ENCODE measurements around the gene MKI67.

Gene MKI67

GRCh38 chr10:128055061-128055868 is 71.0 kb downstream of the MKI67 start:
- Histone ChIP-seq H3K4me3 (ENCODE audit: low read depth in 1 of 2, low read length in 2 of 2) (no peak overlapping the region), H3K36me3 (ENCODE audit: control insufficient read depth in 1 of 2, insufficient read depth in 2 of 2, low read length in 2 of 2) (peaks cover 13 to 71% of the 10 kb centered on the region in 2 donors), H3K27ac (ENCODE audit: low read depth, low read length) (no peak overlapping the region), H3K9me3 (ENCODE audit: control insufficient read depth in 1 of 2, low read length in 2 of 2) (no peaks in the 10 kb centered on the region), H3K27me3 (ENCODE audit: control insufficient read depth in 1 of 2, insufficient read depth in 2 of 2, low read length in 2 of 2) (no peaks in the 10 kb centered on the region), H3K9ac (ENCODE audit: low read depth in 1 of 2, low read length in 2 of 2) (no peak overlapping the region), H3K4me1 (ENCODE audit: control insufficient read depth in 1 of 2, insufficient read depth in 2 of 2, low read length in 2 of 2) (peaks cover under 1 to 3% of the 10 kb centered on the region in 2 donors)

- Histone ChIP-seq H3K9ac (ENCODE audit: low read depth in 1 of 2, low read length in 2 of 2) (no peak overlapping the region), H3K4me3 (ENCODE audit: low read depth in 1 of 2, low read length in 2 of 2) (no peak overlapping the region), H3K9me3 (ENCODE audit: control insufficient read depth in 1 of 2, low read length in 2 of 2) (no peaks in the 10 kb centered on the region), H3K27ac (ENCODE audit: low read depth, low read length) (no peak overlapping the region), H3K4me1 (ENCODE audit: control insufficient read depth in 1 of 2, insufficient read depth in 2 of 2, low read length in 2 of 2) (peaks cover 0 to 3% of the 10 kb centered on the region in 2 donors), H3K36me3 (ENCODE audit: control insufficient read depth in 1 of 2, insufficient read depth in 2 of 2, low read length in 2 of 2) (peaks cover 14 to 69% of the 10 kb centered on the region in 2 donors), H3K27me3 (ENCODE audit: control insufficient read depth in 1 of 2, insufficient read depth in 2 of 2, low read length in 2 of 2) (no peaks in the 10 kb centered on the region)
Observed at GRCh38 chr10:128054163-128054970, 71.9 kb downstream of the MKI67 start.

GRCh38 chr10:128053356-128053755 is 72.9 kb downstream of the MKI67 start:
- H3K9me3 ChIP-seq (ENCODE audit: control insufficient read depth in 1 of 2, low read length in 2 of 2) = no peaks in the 10 kb centered on the region
- no peaks in the 10 kb centered on the region for H3K27me3 ChIP-seq (ENCODE audit: control insufficient read depth in 1 of 2, insufficient read depth in 2 of 2, low read length in 2 of 2)
- no peak overlapping the region for H3K27ac ChIP-seq (ENCODE audit: low read depth, low read length)
- H3K36me3 ChIP-seq (ENCODE audit: control insufficient read depth in 1 of 2, insufficient read depth in 2 of 2, low read length in 2 of 2) = peaks cover 16 to 72% of the 10 kb centered on the region in 2 donors
- H3K4me3 ChIP-seq (ENCODE audit: low read depth in 1 of 2, low read length in 2 of 2) = no peak overlapping the region
- peaks cover 7 to 9% of the 10 kb centered on the region in 2 donors for H3K4me1 ChIP-seq (ENCODE audit: control insufficient read depth in 1 of 2, insufficient read depth in 2 of 2, low read length in 2 of 2)
- H3K9ac ChIP-seq (ENCODE audit: low read depth in 1 of 2, low read length in 2 of 2) = no peak overlapping the region

GRCh38 chr10:128052696-128053095 is 73.5 kb downstream of the MKI67 start:
- no peak overlapping the region for H3K9ac ChIP-seq (ENCODE audit: low read depth in 1 of 2, low read length in 2 of 2)
- H3K4me1 ChIP-seq (ENCODE audit: control insufficient read depth in 1 of 2, insufficient read depth in 2 of 2, low read length in 2 of 2) = peaks cover 13 to 14% of the 10 kb centered on the region in 2 donors
- no peak overlapping the region for H3K27ac ChIP-seq (ENCODE audit: low read depth, low read length)
- H3K27me3 ChIP-seq (ENCODE audit: control insufficient read depth in 1 of 2, insufficient read depth in 2 of 2, low read length in 2 of 2) = no peaks in the 10 kb centered on the region
- no peak overlapping the region for H3K4me3 ChIP-seq (ENCODE audit: low read depth in 1 of 2, low read length in 2 of 2)
- H3K36me3 ChIP-seq (ENCODE audit: control insufficient read depth in 1 of 2, insufficient read depth in 2 of 2, low read length in 2 of 2) = peaks cover 16 to 67% of the 10 kb centered on the region in 2 donors
- H3K9me3 ChIP-seq (ENCODE audit: control insufficient read depth in 1 of 2, low read length in 2 of 2) = no peaks in the 10 kb centered on the region

DNA sequence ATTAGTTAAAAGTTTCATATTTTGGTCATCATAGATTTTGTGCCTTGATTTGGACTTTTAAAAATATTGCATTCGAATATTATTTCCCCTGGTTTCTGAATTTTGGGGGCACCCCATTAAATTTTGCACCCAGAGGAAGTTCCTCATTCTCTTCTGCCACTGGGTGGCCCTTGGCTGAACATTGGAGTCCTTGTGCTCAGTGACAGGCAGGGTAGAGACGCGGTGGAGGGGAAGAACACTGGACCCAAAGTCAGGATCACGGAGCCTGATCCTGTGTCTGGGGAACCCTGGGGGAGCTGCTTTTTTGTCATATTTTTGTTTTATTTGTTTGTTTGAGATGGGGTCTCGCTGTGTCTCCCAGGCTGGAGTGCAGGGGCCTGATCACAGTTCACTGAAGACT is 74.7 kb downstream of the MKI67 start:
- no peak overlapping the region for H3K27ac ChIP-seq (ENCODE audit: low read depth, low read length)
- H3K36me3 ChIP-seq (ENCODE audit: control insufficient read depth in 1 of 2, insufficient read depth in 2 of 2, low read length in 2 of 2) = peaks cover 16 to 58% of the 10 kb centered on the region in 2 donors
- no peaks in the 10 kb centered on the region for H3K9me3 ChIP-seq (ENCODE audit: control insufficient read depth in 1 of 2, low read length in 2 of 2)

DNA sequence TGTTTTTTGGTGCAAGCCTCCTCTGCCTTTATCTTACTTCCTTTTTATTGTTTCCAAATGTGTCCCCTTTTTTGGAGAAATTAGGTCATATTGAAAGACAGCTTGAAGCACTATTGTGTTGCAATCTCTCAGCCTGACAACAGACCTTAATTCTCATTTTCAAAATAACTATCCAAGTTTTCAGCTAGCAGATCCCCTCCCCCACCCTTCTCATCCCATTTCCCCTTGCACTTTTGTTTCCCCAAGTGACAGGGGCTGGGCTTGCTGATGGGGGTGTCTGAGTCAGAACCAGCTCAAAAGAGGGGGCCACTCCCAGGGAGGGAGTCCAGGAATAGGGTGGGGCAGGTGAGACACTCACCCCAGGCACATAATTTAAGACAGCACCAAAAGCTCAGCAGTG is 75.3 kb downstream of the MKI67 start:
- Histone ChIP-seq H3K4me1 (ENCODE audit: control insufficient read depth in 1 of 2, insufficient read depth in 2 of 2, low read length in 2 of 2) (peaks cover 25 to 32% of the 10 kb centered on the region in 2 donors), H3K4me3 (ENCODE audit: low read depth in 1 of 2, low read length in 2 of 2) (peak overlapping the region in 1 of 2 donors; percentile 8), H3K9ac (ENCODE audit: low read depth in 1 of 2, low read length in 2 of 2) (no peak overlapping the region), H3K27ac (ENCODE audit: low read depth, low read length) (no peak overlapping the region), H3K9me3 (ENCODE audit: control insufficient read depth in 1 of 2, low read length in 2 of 2) (no peaks in the 10 kb centered on the region), H3K36me3 (ENCODE audit: control insufficient read depth in 1 of 2, insufficient read depth in 2 of 2, low read length in 2 of 2) (peaks cover 16 to 52% of the 10 kb centered on the region in 2 donors), H3K27me3 (ENCODE audit: control insufficient read depth in 1 of 2, insufficient read depth in 2 of 2, low read length in 2 of 2) (no peaks in the 10 kb centered on the region)

More for the DNA sequence above, 74.7 kb downstream of the MKI67 start:
- Histone ChIP-seq H3K4me3 (ENCODE audit: low read depth in 1 of 2, low read length in 2 of 2) (no peak overlapping the region), H3K27me3 (ENCODE audit: control insufficient read depth in 1 of 2, insufficient read depth in 2 of 2, low read length in 2 of 2) (no peaks in the 10 kb centered on the region), H3K4me1 (ENCODE audit: control insufficient read depth in 1 of 2, insufficient read depth in 2 of 2, low read length in 2 of 2) (peaks cover 23 to 26% of the 10 kb centered on the region in 2 donors), H3K9ac (ENCODE audit: low read depth in 1 of 2, low read length in 2 of 2) (no peak overlapping the region)

DNA sequence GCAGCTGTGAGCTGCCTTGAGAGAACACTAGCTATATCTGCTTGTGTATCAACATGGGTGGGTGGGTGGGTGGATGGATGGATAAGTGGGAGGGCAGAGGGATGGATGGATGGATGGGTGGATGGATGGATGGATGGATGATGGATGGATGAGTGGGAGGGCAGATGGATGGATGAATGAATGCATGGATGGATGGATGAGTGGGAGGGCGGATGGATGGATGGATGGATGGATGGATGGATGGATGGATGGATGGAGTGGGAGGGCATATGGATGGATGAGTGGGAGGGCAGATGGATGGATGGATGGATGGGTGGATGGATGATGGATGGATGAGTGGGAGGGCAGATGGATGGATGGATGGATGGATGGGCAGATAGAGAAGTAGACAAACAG is 76.1 kb downstream of the MKI67 start:
- no peak overlapping the region for H3K4me3 ChIP-seq (ENCODE audit: low read depth in 1 of 2, low read length in 2 of 2)

DNA sequence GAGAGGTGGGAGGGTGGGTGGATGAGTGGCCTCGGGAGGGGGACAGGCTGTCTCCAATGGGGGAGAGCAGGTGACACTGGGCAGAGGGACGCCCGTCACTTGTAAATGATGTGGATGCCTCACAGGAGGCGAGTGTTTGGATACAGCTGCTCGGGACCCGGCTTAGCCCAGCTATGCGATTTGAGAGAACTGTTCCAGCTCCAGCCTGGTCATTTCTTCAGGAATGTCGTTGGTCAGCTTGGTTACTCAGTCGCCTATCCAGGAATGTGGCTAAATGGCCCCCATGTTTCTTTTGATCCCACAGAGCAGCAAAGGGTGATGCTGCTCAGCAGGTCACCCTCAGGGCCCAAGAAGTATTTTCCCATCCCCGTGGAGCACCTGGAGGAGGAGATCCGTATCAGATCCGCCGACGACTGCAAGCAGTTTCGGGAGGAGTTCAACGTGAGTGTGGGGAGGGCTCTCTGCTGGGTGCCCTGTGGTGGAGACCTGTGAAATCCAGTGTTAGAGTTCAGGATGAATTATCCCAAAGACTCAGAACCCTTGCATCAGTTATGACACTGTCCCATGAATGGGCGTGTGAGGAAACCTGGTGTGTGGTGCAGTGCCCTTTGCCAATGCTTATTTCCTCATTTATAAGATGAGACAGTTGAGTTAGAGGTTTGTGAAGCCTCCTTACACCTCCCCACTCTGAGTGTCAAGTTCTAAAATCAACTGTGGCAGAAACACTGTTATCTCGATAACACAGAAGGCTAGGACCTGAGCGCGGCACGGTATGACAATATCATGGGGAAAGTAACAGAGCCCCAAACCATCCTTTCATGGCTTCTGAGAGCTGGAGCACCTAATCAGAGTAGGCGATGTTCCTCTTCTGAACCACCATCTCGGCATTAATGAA is 76.8 kb downstream of the MKI67 start:
- H3K4me3 ChIP-seq (ENCODE audit: low read depth in 1 of 2, low read length in 2 of 2) = peak overlapping the region; percentile 41 to 43
- peak overlapping the region in 1 of 2 donors; percentile 30 for H3K9ac ChIP-seq (ENCODE audit: low read depth in 1 of 2, low read length in 2 of 2)
- H3K4me1 ChIP-seq (ENCODE audit: control insufficient read depth in 1 of 2, insufficient read depth in 2 of 2, low read length in 2 of 2) = peaks cover 25 to 39% of the 10 kb centered on the region in 2 donors
- no peaks in the 10 kb centered on the region for H3K9me3 ChIP-seq (ENCODE audit: control insufficient read depth in 1 of 2, low read length in 2 of 2)
- no peak overlapping the region for H3K27ac ChIP-seq (ENCODE audit: low read depth, low read length)
- peaks cover 15 to 38% of the 10 kb centered on the region in 2 donors for H3K36me3 ChIP-seq (ENCODE audit: control insufficient read depth in 1 of 2, insufficient read depth in 2 of 2, low read length in 2 of 2)
- no peaks in the 10 kb centered on the region for H3K27me3 ChIP-seq (ENCODE audit: control insufficient read depth in 1 of 2, insufficient read depth in 2 of 2, low read length in 2 of 2)

More for the DNA sequence above, 76.1 kb downstream of the MKI67 start:
- Histone ChIP-seq H3K4me1 (ENCODE audit: control insufficient read depth in 1 of 2, insufficient read depth in 2 of 2, low read length in 2 of 2) (peaks cover 25 to 39% of the 10 kb centered on the region in 2 donors), H3K27me3 (ENCODE audit: control insufficient read depth in 1 of 2, insufficient read depth in 2 of 2, low read length in 2 of 2) (no peaks in the 10 kb centered on the region), H3K9ac (ENCODE audit: low read depth in 1 of 2, low read length in 2 of 2) (no peak overlapping the region), H3K27ac (ENCODE audit: low read depth, low read length) (no peak overlapping the region), H3K36me3 (ENCODE audit: control insufficient read depth in 1 of 2, insufficient read depth in 2 of 2, low read length in 2 of 2) (peaks cover 16 to 44% of the 10 kb centered on the region in 2 donors), H3K9me3 (ENCODE audit: control insufficient read depth in 1 of 2, low read length in 2 of 2) (no peaks in the 10 kb centered on the region)

- Histone ChIP-seq H3K27ac (ENCODE audit: low read depth, low read length) (no peak overlapping the region), H3K9ac (ENCODE audit: low read depth in 1 of 2, low read length in 2 of 2) (peak overlapping the region; percentile 30 to 52)
Observed at GRCh38 chr10:128048819-128049210, 77.4 kb downstream of the MKI67 start.

More at GRCh38 chr10:128048819-128049210, 77.4 kb downstream of the MKI67 start:
- Histone ChIP-seq H3K36me3 (ENCODE audit: control insufficient read depth in 1 of 2, insufficient read depth in 2 of 2, low read length in 2 of 2) (peaks cover 10 to 32% of the 10 kb centered on the region in 2 donors), H3K4me3 (ENCODE audit: low read depth in 1 of 2, low read length in 2 of 2) (peak overlapping the region; percentile 57 to 59), H3K27me3 (ENCODE audit: control insufficient read depth in 1 of 2, insufficient read depth in 2 of 2, low read length in 2 of 2) (no peaks in the 10 kb centered on the region), H3K4me1 (ENCODE audit: control insufficient read depth in 1 of 2, insufficient read depth in 2 of 2, low read length in 2 of 2) (peaks cover 25 to 39% of the 10 kb centered on the region in 2 donors), H3K9me3 (ENCODE audit: control insufficient read depth in 1 of 2, low read length in 2 of 2) (no peaks in the 10 kb centered on the region)
